Measurements from ENCODE around the gene KYNU. TPM values are rescaled to one million over a fixed set of nuclear protein-coding genes. Genes with fewer than 3 reads are reported as not detected.
A peak's percentile ranks its signal among the peaks of the same experiment; 100 is the strongest.

The KYNU gene
- total and polyA plus RNA-seq, 8 donors: 0.12 to 2.6 (median 0.53) TPM

GRCh38 chr2:142987044-142987443 is 109.6 kb downstream of the KYNU start:
- Histone ChIP-seq H3K27ac (no peak overlapping the region), H3K36me3 (no peaks in the 10 kb centered on the region), H3K27me3 (no peaks in the 10 kb centered on the region), H3K4me3 (no peak overlapping the region), H3K4me1 (no peaks in the 10 kb centered on the region), H3K9me3 (peaks cover 0 to 4% (median 0%) of the 10 kb centered on the region in 4 donors)
- DNase-seq (no peak), ATAC-seq (no peak), FAIRE-seq (no peak)
- 62 to 87% methylated on average over 2 of the region's 2 CpGs for WGBS, 2 donors
- no peak for TF ChIP-seq CTCF (IDR thresholded peaks at IDR 0.05)
- intact Hi-C loops (cut with DNase I): no loop called here

DNA sequence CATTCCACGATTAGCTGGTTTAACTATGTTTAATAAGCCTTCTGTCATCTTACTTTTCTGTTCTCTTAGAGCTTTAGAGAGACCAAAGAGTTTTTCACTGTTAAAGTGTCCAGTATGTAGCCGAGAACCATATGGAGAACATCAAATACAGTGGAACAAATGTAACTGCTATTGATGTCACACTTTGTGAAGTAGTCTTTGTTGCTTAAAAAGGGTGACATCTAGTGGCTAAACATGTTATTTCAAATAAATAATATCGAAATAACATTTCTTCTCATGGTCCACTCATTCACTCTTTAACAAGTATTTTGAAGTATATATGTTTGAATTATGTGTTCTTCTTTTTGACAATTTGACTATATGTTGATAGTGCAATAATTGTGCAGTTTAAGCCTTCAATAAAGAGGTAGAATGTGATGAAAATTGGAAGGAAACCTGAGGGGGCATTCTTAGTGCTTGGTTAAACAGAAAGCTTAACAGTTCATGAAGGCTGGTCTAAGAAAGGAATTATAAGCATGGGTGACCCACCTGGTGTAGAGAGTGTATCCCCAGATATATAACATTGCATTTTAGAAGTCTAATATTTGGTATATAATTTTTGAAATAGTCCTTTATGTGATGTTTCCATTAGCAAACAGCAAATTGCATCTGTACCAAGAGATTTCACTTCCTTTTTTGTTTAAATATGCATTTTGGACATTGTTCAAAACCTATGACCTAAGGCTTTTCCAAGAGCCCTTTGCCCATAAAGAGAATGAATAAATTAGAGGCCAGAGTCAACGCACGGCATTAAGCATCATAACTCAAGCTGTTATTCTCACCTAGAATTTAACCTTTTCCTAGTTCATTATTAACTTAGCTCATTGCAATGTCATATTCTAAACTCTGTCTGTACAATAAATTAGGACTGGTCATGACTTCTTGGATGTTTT is 112.1 kb downstream of the KYNU start:
- TF ChIP-seq CTCF (IDR thresholded peaks at IDR 0.05): peak in 2 of 4 donors; percentile 30 to 32
- H3K27me3 ChIP-seq: no peaks in the 10 kb centered on the region
- H3K4me1 ChIP-seq: no peaks in the 10 kb centered on the region
- no peak overlapping the region for H3K27ac ChIP-seq
- ATAC-seq (peak in 3 of 4 donors; percentile 48 to 69 (median 66)), DNase-seq (no peak), FAIRE-seq (peak; percentile 76)
- 34 to 37% methylated on average over 5 of the region's 5 CpGs for WGBS, 2 donors
- no peaks in the 10 kb centered on the region for H3K9me3 ChIP-seq
- intact Hi-C loops (cut with DNase I): no loop called here
- no peaks in the 10 kb centered on the region for H3K36me3 ChIP-seq
- no peak overlapping the region for H3K4me3 ChIP-seq

DNA sequence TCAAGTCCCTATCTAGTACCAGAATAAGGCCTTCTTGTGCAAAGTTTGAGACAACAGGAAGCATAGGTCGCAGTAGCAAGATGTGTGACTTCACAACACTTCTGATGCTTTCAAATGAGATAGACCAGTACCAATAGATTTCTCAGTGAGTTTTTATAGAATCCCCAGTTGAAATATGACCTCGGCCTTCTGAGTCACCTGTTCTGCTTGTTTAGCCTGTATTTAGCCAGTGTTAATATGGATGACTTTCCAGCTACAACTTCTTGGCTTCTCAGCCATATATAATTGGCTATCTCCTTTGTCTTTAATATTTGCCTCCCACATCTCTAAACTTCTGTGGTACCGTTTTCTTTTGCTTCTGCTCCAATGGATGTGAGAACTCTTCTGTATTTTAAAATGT is 113.8 kb downstream of the KYNU start:
- no peak for TF ChIP-seq CTCF (IDR thresholded peaks at IDR 0.05)
- Histone ChIP-seq H3K27me3 (no peaks in the 10 kb centered on the region), H3K4me3 (no peak overlapping the region), H3K27ac (no peak overlapping the region), H3K36me3 (no peaks in the 10 kb centered on the region), H3K9me3 (no peaks in the 10 kb centered on the region), H3K4me1 (no peaks in the 10 kb centered on the region)
- DNase-seq (no peak), ATAC-seq (no peak), FAIRE-seq (no peak)
- intact Hi-C loops (cut with DNase I): no loop called here
- 46 to 50% methylated on average over 3 of the region's 3 CpGs for WGBS, 2 donors

DNA sequence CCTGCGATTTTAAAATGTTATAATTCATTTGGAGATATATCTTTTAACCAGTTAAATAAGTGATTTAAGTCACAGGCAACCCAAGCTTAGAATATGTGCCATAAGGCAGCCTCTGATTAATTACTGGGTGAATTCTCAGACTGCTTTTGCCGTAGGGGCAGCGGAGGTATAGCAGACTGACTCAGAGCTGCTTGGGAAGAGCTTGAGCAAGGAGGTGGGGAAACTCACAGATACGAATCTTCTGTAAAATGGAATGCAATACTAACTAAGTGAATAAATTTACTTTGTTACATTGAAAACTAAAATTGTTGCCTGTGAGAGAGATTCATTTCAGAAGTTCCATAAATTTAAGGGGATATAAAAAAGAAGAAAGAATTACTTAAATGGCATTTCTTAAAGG is 115.4 kb downstream of the KYNU start:
- ATAC-seq (no peak), FAIRE-seq (no peak), DNase-seq (no peak)
- Histone ChIP-seq H3K4me3 (no peak overlapping the region), H3K27me3 (no peaks in the 10 kb centered on the region), H3K4me1 (no peaks in the 10 kb centered on the region), H3K9me3 (no peaks in the 10 kb centered on the region), H3K36me3 (no peaks in the 10 kb centered on the region), H3K27ac (no peak overlapping the region)
- intact Hi-C loops (cut with DNase I): no loop called here
- 53 to 59% methylated on average over 4 of the region's 4 CpGs for WGBS, 2 donors
- no peak for TF ChIP-seq CTCF (IDR thresholded peaks at IDR 0.05)

DNA sequence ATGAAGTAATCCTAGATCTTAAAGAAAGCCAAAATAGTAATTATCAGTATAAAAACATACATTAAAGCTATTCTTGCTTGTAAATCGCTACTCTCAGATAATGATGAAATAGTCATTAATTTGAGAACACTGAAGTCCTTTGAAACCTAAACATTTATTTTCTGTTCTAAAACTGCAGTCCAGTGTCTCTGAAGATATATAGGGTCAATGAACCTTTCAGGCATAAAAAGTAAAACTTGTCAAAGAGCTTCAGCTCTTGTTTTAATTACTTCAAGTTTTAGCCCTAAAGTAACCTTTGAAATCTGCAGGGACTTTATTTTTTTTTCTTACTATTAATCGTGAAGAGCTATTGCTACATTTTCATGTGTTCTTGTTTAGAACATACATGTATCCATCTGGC is 116.3 kb downstream of the KYNU start:
- H3K36me3 ChIP-seq: no peaks in the 10 kb centered on the region
- no peak overlapping the region for H3K4me3 ChIP-seq
- H3K4me1 ChIP-seq: no peaks in the 10 kb centered on the region
- no peak for DNase-seq
- no peak overlapping the region for H3K27ac ChIP-seq
- TF ChIP-seq CTCF (IDR thresholded peaks at IDR 0.05): no peak
- H3K9me3 ChIP-seq: no peaks in the 10 kb centered on the region
- WGBS, 2 donors: 50 to 58% methylated on average over 2 of the region's 2 CpGs
- H3K27me3 ChIP-seq: no peaks in the 10 kb centered on the region
- ATAC-seq: no peak
- no peak for FAIRE-seq
- intact Hi-C loops (cut with DNase I): no loop called here
